ENCODE measurements around the gene CDH13.

Gene CDH13

GRCh38 chr16:83734136-83734535 lies 1107.4 kb downstream of the CDH13 start:
- Mint-ChIP-seq H3K4me3 (no peak overlapping the region), H3K36me3 (ENCODE audit: insufficient read depth) (no peaks in the 10 kb centered on the region), H3K27ac (ENCODE audit: low read depth) (no peak overlapping the region), H3K27me3 (no peaks in the 10 kb centered on the region), H3K4me1 (no peaks in the 10 kb centered on the region), H3K9me3 (peaks cover 11% of the 10 kb centered on the region)
- DNase-seq (ENCODE audit: low spot score in 2 of 2) (no peak), ATAC-seq (replicated peaks; ENCODE audit: extremely low read depth, poor library complexity, severe bottlenecking) (no peak)

GRCh38 chr16:83737729-83738354 lies 1111.1 kb downstream of the CDH13 start:
- H3K9me3 Mint-ChIP-seq: peaks cover 11% of the 10 kb centered on the region
- H3K4me1 Mint-ChIP-seq: no peaks in the 10 kb centered on the region
- H3K4me3 Mint-ChIP-seq: no peak overlapping the region
- no peak overlapping the region for H3K27ac Mint-ChIP-seq (ENCODE audit: low read depth)
- no peaks in the 10 kb centered on the region for H3K27me3 Mint-ChIP-seq
- DNase-seq (ENCODE audit: low spot score in 2 of 2): no peak
- H3K36me3 Mint-ChIP-seq (ENCODE audit: insufficient read depth): no peaks in the 10 kb centered on the region
- ATAC-seq (replicated peaks; ENCODE audit: extremely low read depth, poor library complexity, severe bottlenecking): no peak

- Mint-ChIP-seq H3K27me3 (no peaks in the 10 kb centered on the region), H3K9me3 (peaks cover 8% of the 10 kb centered on the region), H3K4me3 (no peak overlapping the region), H3K4me1 (no peaks in the 10 kb centered on the region), H3K27ac (ENCODE audit: low read depth) (no peak overlapping the region), H3K36me3 (ENCODE audit: insufficient read depth) (no peaks in the 10 kb centered on the region)
- no peak for ATAC-seq (replicated peaks; ENCODE audit: extremely low read depth, poor library complexity, severe bottlenecking)
- no peak for DNase-seq (ENCODE audit: low spot score in 2 of 2)
Observed at GRCh38 chr16:83738923-83739503, 1112.2 kb downstream of the CDH13 start.

- no peaks in the 10 kb centered on the region for H3K36me3 Mint-ChIP-seq (ENCODE audit: insufficient read depth)
- no peak overlapping the region for H3K27ac Mint-ChIP-seq (ENCODE audit: low read depth)
- H3K4me3 Mint-ChIP-seq: no peak overlapping the region
Observed at GRCh38 chr16:83742124-83742899, 1115.5 kb downstream of the CDH13 start.

GRCh38 chr16:83743241-83743640 lies 1116.5 kb downstream of the CDH13 start:
- ATAC-seq (replicated peaks; ENCODE audit: extremely low read depth, poor library complexity, severe bottlenecking) (no peak), DNase-seq (ENCODE audit: low spot score in 2 of 2) (no peak)
- Mint-ChIP-seq H3K4me3 (no peak overlapping the region), H3K4me1 (no peaks in the 10 kb centered on the region), H3K27me3 (peaks cover 11% of the 10 kb centered on the region), H3K9me3 (no peaks in the 10 kb centered on the region), H3K27ac (ENCODE audit: low read depth) (no peak overlapping the region), H3K36me3 (ENCODE audit: insufficient read depth) (no peaks in the 10 kb centered on the region)

More at GRCh38 chr16:83742124-83742899, 1115.5 kb downstream of the CDH13 start:
- Mint-ChIP-seq H3K9me3 (no peaks in the 10 kb centered on the region), H3K4me1 (no peaks in the 10 kb centered on the region), H3K27me3 (peaks cover 11% of the 10 kb centered on the region)
- DNase-seq (ENCODE audit: low spot score in 2 of 2) (no peak), ATAC-seq (replicated peaks; ENCODE audit: extremely low read depth, poor library complexity, severe bottlenecking) (no peak)

- no peak overlapping the region for H3K27ac Mint-ChIP-seq (ENCODE audit: low read depth)
Observed at GRCh38 chr16:83743720-83744119, 1117.0 kb downstream of the CDH13 start.

GRCh38 chr16:83744441-83744981 lies 1117.7 kb downstream of the CDH13 start:
- ATAC-seq (replicated peaks; ENCODE audit: extremely low read depth, poor library complexity, severe bottlenecking) (no peak), DNase-seq (ENCODE audit: low spot score in 2 of 2) (no peak)
- no peaks in the 10 kb centered on the region for H3K36me3 Mint-ChIP-seq (ENCODE audit: insufficient read depth)
- H3K9me3 Mint-ChIP-seq: no peaks in the 10 kb centered on the region
- H3K4me1 Mint-ChIP-seq: no peaks in the 10 kb centered on the region
- H3K27me3 Mint-ChIP-seq: peaks cover 24% of the 10 kb centered on the region
- no peak overlapping the region for H3K27ac Mint-ChIP-seq (ENCODE audit: low read depth)
- no peak overlapping the region for H3K4me3 Mint-ChIP-seq

More at GRCh38 chr16:83743720-83744119, 1117.0 kb downstream of the CDH13 start:
- H3K4me3 Mint-ChIP-seq: no peak overlapping the region
- DNase-seq (ENCODE audit: low spot score in 2 of 2) (no peak), ATAC-seq (replicated peaks; ENCODE audit: extremely low read depth, poor library complexity, severe bottlenecking) (no peak)
- peaks cover 16% of the 10 kb centered on the region for H3K27me3 Mint-ChIP-seq
- no peaks in the 10 kb centered on the region for H3K4me1 Mint-ChIP-seq
- H3K36me3 Mint-ChIP-seq (ENCODE audit: insufficient read depth): no peaks in the 10 kb centered on the region
- H3K9me3 Mint-ChIP-seq: no peaks in the 10 kb centered on the region

GRCh38 chr16:83746611-83747010 lies 1119.8 kb downstream of the CDH13 start:
- ATAC-seq (replicated peaks; ENCODE audit: extremely low read depth, poor library complexity, severe bottlenecking): no peak
- H3K4me1 Mint-ChIP-seq: no peaks in the 10 kb centered on the region
- H3K4me3 Mint-ChIP-seq: no peak overlapping the region

GRCh38 chr16:83747936-83748335 lies 1121.2 kb downstream of the CDH13 start:
- Mint-ChIP-seq H3K9me3 (no peaks in the 10 kb centered on the region), H3K27me3 (peaks cover 50% of the 10 kb centered on the region), H3K4me3 (no peak overlapping the region), H3K36me3 (ENCODE audit: insufficient read depth) (no peaks in the 10 kb centered on the region), H3K27ac (ENCODE audit: low read depth) (no peak overlapping the region), H3K4me1 (no peaks in the 10 kb centered on the region)
- DNase-seq (ENCODE audit: low spot score in 2 of 2): no peak
- ATAC-seq (replicated peaks; ENCODE audit: extremely low read depth, poor library complexity, severe bottlenecking): no peak

More at GRCh38 chr16:83746611-83747010, 1119.8 kb downstream of the CDH13 start:
- Mint-ChIP-seq H3K27me3 (peaks cover 45% of the 10 kb centered on the region), H3K9me3 (no peaks in the 10 kb centered on the region), H3K36me3 (ENCODE audit: insufficient read depth) (no peaks in the 10 kb centered on the region), H3K27ac (ENCODE audit: low read depth) (no peak overlapping the region)
- DNase-seq (ENCODE audit: low spot score in 2 of 2): no peak

- no peaks in the 10 kb centered on the region for H3K4me1 Mint-ChIP-seq
- no peak for DNase-seq (ENCODE audit: low spot score in 2 of 2)
- no peak overlapping the region for H3K4me3 Mint-ChIP-seq
- peaks cover 10% of the 10 kb centered on the region for H3K9me3 Mint-ChIP-seq
- H3K27ac Mint-ChIP-seq (ENCODE audit: low read depth): no peak overlapping the region
- H3K27me3 Mint-ChIP-seq: peaks cover 33% of the 10 kb centered on the region
- no peak for ATAC-seq (replicated peaks; ENCODE audit: extremely low read depth, poor library complexity, severe bottlenecking)
- H3K36me3 Mint-ChIP-seq (ENCODE audit: insufficient read depth): no peaks in the 10 kb centered on the region
Observed at GRCh38 chr16:83755391-83755790, 1128.6 kb downstream of the CDH13 start.

GRCh38 chr16:83762141-83762991 lies 1135.6 kb downstream of the CDH13 start:
- ATAC-seq (replicated peaks; ENCODE audit: extremely low read depth, poor library complexity, severe bottlenecking) (no peak), DNase-seq (ENCODE audit: low spot score in 2 of 2) (no peak)
- Mint-ChIP-seq H3K4me1 (no peaks in the 10 kb centered on the region), H3K36me3 (ENCODE audit: insufficient read depth) (no peaks in the 10 kb centered on the region), H3K27me3 (peaks cover 6% of the 10 kb centered on the region), H3K4me3 (no peak overlapping the region), H3K9me3 (no peaks in the 10 kb centered on the region), H3K27ac (ENCODE audit: low read depth) (no peak overlapping the region)

GRCh38 chr16:83762992-83763358 lies 1136.2 kb downstream of the CDH13 start:
- ATAC-seq (replicated peaks; ENCODE audit: extremely low read depth, poor library complexity, severe bottlenecking) (no peak), DNase-seq (ENCODE audit: low spot score in 2 of 2) (no peak)
- H3K9me3 Mint-ChIP-seq: no peaks in the 10 kb centered on the region
- H3K36me3 Mint-ChIP-seq (ENCODE audit: insufficient read depth): no peaks in the 10 kb centered on the region
- H3K4me3 Mint-ChIP-seq: no peak overlapping the region
- H3K4me1 Mint-ChIP-seq: no peaks in the 10 kb centered on the region
- peaks cover 6% of the 10 kb centered on the region for H3K27me3 Mint-ChIP-seq
- H3K27ac Mint-ChIP-seq (ENCODE audit: low read depth): no peak overlapping the region
